ENCODE measurements around the gene CELF2. TPM values are rescaled to one million over a fixed set of nuclear protein-coding genes. Genes with fewer than 3 reads are reported as not detected.

Gene CELF2
- total and polyA plus RNA-seq, 2 of the 4 experiments (the other 2 are of a cell fraction) = 3.5 to 6.6 TPM

GRCh38 chr10:11297136-11297535 is 279.5 kb downstream of the CELF2 start:
- H2AFZ ChIP-seq (replicated peaks; ENCODE audit: low read length, poor library complexity) = peak overlapping the region; percentile 13
- intact Hi-C loops (cut with micrococcal nuclease) (no loop called here), dilution Hi-C loops (cut with HindIII; ENCODE audit: low sequenced_read_pairs, unreplicated experiment) (no loop called here), in situ Hi-C loops (cut with MboI; ENCODE audit: low sequenced_read_pairs) (no loop called here)
- no peak overlapping the region for H3K18ac ChIP-seq (ENCODE audit: low read depth, low read length)
- CTCF ChIA-PET = no interaction called here
- H3K4me2 ChIP-seq (ENCODE audit: low read depth, low read length) = no peak overlapping the region
- DNase-seq (no peak), ATAC-seq (ENCODE audit: low read depth) (no peak)
- H2AK9ac ChIP-seq (replicated peaks; ENCODE audit: low read depth, low read length, poor library complexity) = no peak overlapping the region
- no peak overlapping the region for H2BK120ac ChIP-seq (ENCODE audit: low read depth, low read length)
- no peaks in the 10 kb centered on the region for H3K9me3 ChIP-seq (ENCODE audit: control insufficient read depth, insufficient read depth, low read length)
- no peaks in the 10 kb centered on the region for H3K9me1 ChIP-seq (ENCODE audit: insufficient read depth, low read length)
- no peaks in the 10 kb centered on the region for H3K27me3 ChIP-seq (ENCODE audit: control insufficient read depth, insufficient read depth, low read length)
- no peaks in the 10 kb centered on the region for H4K20me1 ChIP-seq (ENCODE audit: insufficient read depth, low read length)
- H2BK5ac ChIP-seq (ENCODE audit: low read depth, low read length, poor library complexity, severe bottlenecking) = no peak overlapping the region
- no peak overlapping the region for H3K14ac ChIP-seq (replicated peaks; ENCODE audit: low read depth, low read length)
- no peaks in the 10 kb centered on the region for H3K79me1 ChIP-seq (ENCODE audit: low read depth in 1 of 2, low read length in 2 of 2)
- H2BK15ac ChIP-seq (ENCODE audit: low read depth, low read length) = no peak overlapping the region
- no peak overlapping the region for H3K27ac ChIP-seq (ENCODE audit: insufficient read depth, low read length)
- H4K91ac ChIP-seq (ENCODE audit: insufficient read depth, low read depth, low read length) = no peak overlapping the region
- TF ChIP-seq FOS (IDR thresholded peaks at IDR 0.05; ENCODE audit: low read depth, low read length) (no peak), RCOR1 (IDR thresholded peaks at IDR 0.05; ENCODE audit: insufficient replicate concordance, low read length) (no peak), RAD21 (IDR thresholded peaks at IDR 0.05; ENCODE audit: low read length) (no peak), SMC3 (IDR thresholded peaks at IDR 0.05; ENCODE audit: low read depth, low read length) (no peak), USF2 (IDR thresholded peaks at IDR 0.05; ENCODE audit: low read depth, low read length) (no peak), RFX5 (IDR thresholded peaks at IDR 0.05; ENCODE audit: low read depth, low read length) (no peak), CEBPB (IDR thresholded peaks at IDR 0.05; ENCODE audit: low read depth, low read length) (no peak), BHLHE40 (IDR thresholded peaks at IDR 0.05; ENCODE audit: low read depth, low read length) (no peak), MXI1 (IDR thresholded peaks at IDR 0.05; ENCODE audit: borderline replicate concordance, low read depth, low read length) (no peak), MAFK (IDR thresholded peaks at IDR 0.05; ENCODE audit: low read depth, low read length) (no peak)
- H3K36me3 ChIP-seq (ENCODE audit: control insufficient read depth, insufficient read depth, low read length) = no peaks in the 10 kb centered on the region
- H2BK20ac ChIP-seq (ENCODE audit: low read depth, low read length) = no peak overlapping the region
- H3K56ac ChIP-seq (ENCODE audit: extremely low read depth, insufficient read depth, low read length) = no peak overlapping the region
- H3K23ac ChIP-seq (ENCODE audit: low read depth, low read length) = no peak overlapping the region
- no peak overlapping the region for H2AK5ac ChIP-seq (ENCODE audit: low read depth, low read length)
- H4K5ac ChIP-seq (ENCODE audit: low read depth, low read length) = no peak overlapping the region
- no peak overlapping the region for H3K9ac ChIP-seq (ENCODE audit: low read depth, low read length)
- no peak overlapping the region for H3K4ac ChIP-seq (ENCODE audit: low read depth, low read length)
- no peak overlapping the region for H3K4me3 ChIP-seq (ENCODE audit: insufficient read depth, low read depth, low read length)
- H3K4me1 ChIP-seq (ENCODE audit: control insufficient read depth, insufficient read depth, low read length) = no peaks in the 10 kb centered on the region
- POLR2A ChIA-PET (ENCODE audit: unreplicated experiment) = no interaction called here
- no peak overlapping the region for H4K8ac ChIP-seq (ENCODE audit: low read depth in 2 of 2, low read length in 2 of 2)
- WGBS, 2 experiments (ENCODE audit: extremely low coverage in 2 of 2, insufficient read length in 1 of 2) = 93% methylated on average over 5 of the region's 8 CpGs; no CpG with 5 or more reads in 1 of the 2 experiments
- BruUV-seq (replicated peaks) = no TSS peak
